ENCODE measurements around the gene AOX1.
"Not testable (repeated sequence)": the region's sequence is repeated elsewhere in the genome, so short reads cannot be mapped to it uniquely, and the experiment has no call there.

The AOX1 gene

DNA sequence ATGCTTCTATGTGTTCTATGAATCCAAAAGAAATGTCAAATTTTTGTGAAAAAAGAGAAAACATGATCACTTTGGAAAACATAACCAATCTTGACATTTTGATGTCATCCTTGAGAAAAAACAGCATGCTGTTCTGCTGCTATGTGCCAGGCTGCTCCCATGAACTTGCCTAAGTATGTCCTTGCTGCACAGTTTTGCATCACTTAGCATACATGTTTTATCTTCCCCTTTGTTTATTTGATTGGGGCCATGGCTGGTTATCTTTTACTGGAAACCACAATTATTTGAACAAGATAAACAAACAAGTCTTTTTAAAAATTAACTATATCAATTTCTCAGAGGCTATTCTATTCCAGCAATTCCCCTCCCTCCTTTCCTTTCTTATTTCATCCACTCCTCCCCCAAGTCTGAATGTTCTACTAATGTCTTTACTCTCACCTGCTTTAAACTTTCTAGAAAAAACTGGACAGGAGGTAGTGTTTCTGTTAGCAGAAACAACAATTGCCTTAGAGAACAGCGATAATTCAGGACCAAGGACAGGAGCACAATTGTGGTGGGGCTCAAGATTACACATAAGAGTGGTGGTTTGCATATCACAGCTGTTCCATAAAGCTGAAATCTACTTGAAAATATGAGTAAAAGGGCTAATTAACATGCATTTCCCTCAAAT lies 6.7 kb downstream of the AOX1 start:
- no peak overlapping the region for H3K27ac Mint-ChIP-seq
- H3K36me3 Mint-ChIP-seq, result no peaks in the 10 kb centered on the region
- no peaks in the 10 kb centered on the region for H3K4me1 Mint-ChIP-seq (ENCODE audit: low read depth)
- peaks cover 8% of the 10 kb centered on the region for H3K27me3 Mint-ChIP-seq
- no peak overlapping the region for H3K4me3 Mint-ChIP-seq
- H3K9me3 Mint-ChIP-seq (ENCODE audit: low read depth), result no peaks in the 10 kb centered on the region

DNA sequence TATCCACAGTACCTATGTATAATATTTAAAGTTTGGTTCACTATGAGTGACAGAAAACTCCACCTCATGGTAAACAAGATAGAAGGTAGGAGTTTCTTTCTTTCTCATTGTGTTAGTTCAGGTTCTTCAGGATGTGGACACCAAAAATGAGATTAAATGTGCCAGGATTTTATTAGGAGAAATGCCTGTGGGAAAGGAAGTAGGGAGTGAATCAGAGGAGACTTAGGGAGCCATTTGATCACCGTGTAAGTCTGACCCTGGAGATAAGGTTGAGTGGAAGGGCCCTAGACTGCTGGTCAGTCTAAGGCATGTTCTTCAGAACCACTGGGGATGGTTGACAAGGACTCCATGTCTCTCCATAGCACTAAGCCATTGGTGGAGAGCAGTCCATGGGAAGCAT lies 8.1 kb downstream of the AOX1 start:
- no peaks in the 10 kb centered on the region for H3K4me1 Mint-ChIP-seq (ENCODE audit: low read depth)
- H3K9me3 Mint-ChIP-seq (ENCODE audit: low read depth), result no peaks in the 10 kb centered on the region
- H3K36me3 Mint-ChIP-seq, result no peaks in the 10 kb centered on the region
- H3K27me3 Mint-ChIP-seq, result peaks cover 8% of the 10 kb centered on the region
- no peak overlapping the region for H3K4me3 Mint-ChIP-seq
- H3K27ac Mint-ChIP-seq, result no peak overlapping the region

DNA sequence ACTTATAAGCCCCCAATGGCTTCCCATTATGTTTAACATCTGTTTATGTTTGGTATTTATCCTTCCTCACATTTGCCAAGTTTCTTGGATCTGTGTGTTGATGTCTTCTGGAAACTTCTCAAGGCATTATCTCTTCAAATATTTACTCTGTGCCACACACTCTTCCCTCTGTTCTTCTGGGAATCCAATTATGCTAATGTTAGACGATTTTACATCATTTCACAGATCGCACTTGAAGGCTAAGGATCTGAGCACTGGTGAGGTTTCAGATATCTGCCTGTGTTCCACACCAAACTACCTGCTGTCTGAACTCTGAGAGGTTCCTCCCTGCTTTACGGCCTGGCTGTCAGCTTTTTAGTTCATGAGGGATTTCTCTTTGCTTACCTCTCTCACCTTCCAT lies 10.1 kb downstream of the AOX1 start:
- no peak overlapping the region for H3K4me3 Mint-ChIP-seq
- H3K9me3 Mint-ChIP-seq (ENCODE audit: low read depth), result no peaks in the 10 kb centered on the region
- no peaks in the 10 kb centered on the region for H3K4me1 Mint-ChIP-seq (ENCODE audit: low read depth)
- H3K36me3 Mint-ChIP-seq, result no peaks in the 10 kb centered on the region
- peaks cover 8% of the 10 kb centered on the region for H3K27me3 Mint-ChIP-seq
- H3K27ac Mint-ChIP-seq, result no peak overlapping the region

DNA sequence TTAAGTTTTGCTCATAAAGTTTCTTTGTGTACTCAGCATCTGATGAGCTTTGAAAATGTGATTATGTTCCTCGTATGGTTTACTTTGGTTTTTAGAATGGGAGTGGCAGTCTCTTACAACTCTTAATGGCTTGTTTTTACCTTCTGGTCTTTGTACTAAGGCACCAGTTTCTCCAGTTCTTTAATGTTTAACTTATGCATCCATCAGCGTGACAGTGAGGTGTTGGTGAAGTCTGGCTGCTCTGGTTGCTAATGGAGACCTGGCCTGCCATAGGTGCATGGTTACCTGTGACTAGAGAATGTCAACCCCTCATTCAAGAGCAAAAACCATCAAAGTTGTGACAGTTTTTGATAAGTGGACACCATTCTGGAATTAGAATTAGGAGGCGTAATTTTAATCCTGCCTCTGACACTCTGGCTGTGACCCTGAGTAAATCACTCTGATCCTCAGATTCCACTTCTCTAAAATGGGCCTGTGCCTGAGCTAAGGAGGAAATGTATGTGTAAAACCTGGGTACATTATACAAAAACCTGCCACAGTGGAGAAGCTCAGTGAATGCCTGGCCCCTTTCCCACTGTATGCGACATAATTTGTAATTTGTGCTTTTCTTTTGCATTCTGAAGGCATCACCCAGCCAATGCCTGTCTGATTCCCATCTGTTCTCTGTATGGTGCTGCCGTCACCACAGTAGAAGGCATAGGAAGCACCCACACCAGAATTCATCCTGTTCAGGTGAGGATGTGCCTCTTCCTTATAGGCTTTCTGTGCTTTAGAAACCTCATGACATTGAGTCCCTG lies 11.2 kb downstream of the AOX1 start:
- H3K4me1 Mint-ChIP-seq (ENCODE audit: low read depth), result no peaks in the 10 kb centered on the region
- H3K9me3 Mint-ChIP-seq (ENCODE audit: low read depth), result no peaks in the 10 kb centered on the region
- H3K27ac Mint-ChIP-seq, result no peak overlapping the region
- H3K4me3 Mint-ChIP-seq, result no peak overlapping the region
- peaks cover 6% of the 10 kb centered on the region for H3K27me3 Mint-ChIP-seq
- H3K36me3 Mint-ChIP-seq, result no peaks in the 10 kb centered on the region

DNA sequence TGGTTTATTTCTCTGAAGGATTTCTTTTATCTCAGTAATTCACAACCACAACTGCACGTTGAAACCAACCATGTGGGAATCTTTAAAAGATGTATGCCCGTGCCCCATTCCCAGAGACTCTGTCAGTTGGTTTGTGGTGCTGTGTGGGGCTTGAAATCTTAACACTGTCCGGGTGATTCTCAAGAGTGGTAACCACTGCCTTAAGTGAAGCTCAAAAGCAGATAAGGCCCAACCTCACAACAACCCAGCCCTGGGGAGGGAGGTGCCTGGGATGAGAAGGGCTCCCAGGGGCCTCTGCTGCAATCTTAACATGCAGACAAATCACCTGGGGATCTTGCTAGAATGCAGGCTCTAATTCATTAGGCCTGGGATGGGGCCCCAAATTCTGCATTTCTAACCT lies 13.4 kb downstream of the AOX1 start:
- Mint-ChIP-seq H3K36me3 (no peaks in the 10 kb centered on the region), H3K27me3 (peaks cover 5% of the 10 kb centered on the region), H3K4me3 (no peak overlapping the region), H3K27ac (no peak overlapping the region), H3K4me1 (ENCODE audit: low read depth) (no peaks in the 10 kb centered on the region), H3K9me3 (ENCODE audit: low read depth) (no peaks in the 10 kb centered on the region)

DNA sequence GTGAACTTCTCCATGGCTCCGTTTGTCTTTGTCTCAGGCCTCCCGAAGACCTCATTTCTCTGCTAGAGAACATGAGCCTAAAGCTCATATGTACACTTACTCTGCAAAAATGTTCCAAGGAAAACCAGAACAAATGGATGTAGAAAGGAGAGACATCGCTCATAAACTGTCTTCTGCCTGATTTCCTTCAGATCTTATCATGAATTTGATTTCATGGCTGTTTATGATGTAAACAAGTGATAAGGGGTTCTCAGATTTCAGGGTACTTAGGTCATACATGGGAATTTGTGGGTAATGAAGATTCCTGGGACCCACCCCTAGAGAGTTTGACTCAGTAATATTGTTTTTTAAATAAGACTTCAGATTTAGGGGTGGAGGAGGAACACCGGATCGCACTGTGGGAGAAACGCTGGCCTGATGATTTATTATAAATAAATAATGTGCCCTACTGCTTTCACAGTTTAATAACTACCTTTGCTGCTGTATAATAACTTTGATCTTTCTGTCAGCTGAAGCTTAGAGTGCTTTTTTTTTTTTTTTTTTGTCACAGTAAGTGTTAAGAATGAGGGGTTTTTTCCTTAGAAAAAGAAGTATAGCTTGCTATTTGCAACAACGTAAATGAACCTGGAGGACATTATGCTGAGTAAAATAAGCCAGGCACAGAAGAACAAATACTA lies 14.9 kb downstream of the AOX1 start:
- H3K9me3 Mint-ChIP-seq (ENCODE audit: low read depth), result no peaks in the 10 kb centered on the region
- H3K27me3 Mint-ChIP-seq, result peaks cover 3% of the 10 kb centered on the region
- H3K27ac Mint-ChIP-seq, result no peak overlapping the region
- no peaks in the 10 kb centered on the region for H3K36me3 Mint-ChIP-seq
- H3K4me3 Mint-ChIP-seq, result no peak overlapping the region
- H3K4me1 Mint-ChIP-seq (ENCODE audit: low read depth), result no peaks in the 10 kb centered on the region

DNA sequence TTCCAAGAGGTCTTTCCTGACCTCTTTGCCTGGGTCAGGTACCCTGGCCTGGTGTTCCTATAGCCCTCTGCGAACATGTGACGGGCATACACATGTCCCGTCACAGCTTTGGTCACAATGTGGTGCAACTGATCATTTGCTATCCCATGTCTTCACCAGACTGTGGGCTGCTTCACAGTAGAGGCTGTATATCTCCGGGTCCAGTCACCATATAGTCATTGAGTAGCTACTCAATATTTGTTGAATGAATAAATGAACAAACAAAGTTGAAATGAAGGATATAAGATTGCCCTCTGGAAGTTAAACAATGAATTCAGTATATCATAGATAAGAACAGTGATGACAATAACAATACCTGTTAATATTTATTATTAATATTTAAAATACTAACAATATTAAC lies 16.8 kb downstream of the AOX1 start:
- Mint-ChIP-seq H3K27ac (no peak overlapping the region), H3K4me3 (no peak overlapping the region), H3K36me3 (peaks cover 2% of the 10 kb centered on the region), H3K4me1 (ENCODE audit: low read depth) (no peaks in the 10 kb centered on the region), H3K9me3 (ENCODE audit: low read depth) (no peaks in the 10 kb centered on the region), H3K27me3 (no peaks in the 10 kb centered on the region)

DNA sequence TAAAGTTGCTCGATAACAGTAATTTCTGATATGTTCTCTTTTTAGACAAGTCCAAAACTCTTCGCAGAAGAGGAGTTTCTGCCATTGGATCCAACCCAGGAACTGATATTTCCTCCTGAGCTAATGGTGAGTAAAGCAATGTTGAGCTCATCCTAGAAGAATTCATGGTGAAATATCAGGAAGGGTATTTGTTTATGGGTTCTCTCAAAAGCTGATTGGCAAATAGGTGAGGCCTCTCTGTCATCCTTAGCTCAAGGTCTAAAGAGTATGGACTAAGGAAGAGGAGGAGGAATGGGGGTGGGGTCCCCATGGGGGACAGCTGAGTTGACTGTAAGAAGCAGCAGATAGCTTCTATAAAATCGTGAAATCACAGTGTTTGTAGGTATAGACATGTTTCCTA lies 18.2 kb downstream of the AOX1 start:
- Mint-ChIP-seq H3K36me3 (peaks cover 2% of the 10 kb centered on the region), H3K27ac (no peak overlapping the region), H3K27me3 (peaks cover 1% of the 10 kb centered on the region), H3K4me3 (no peak overlapping the region), H3K9me3 (ENCODE audit: low read depth) (no peaks in the 10 kb centered on the region), H3K4me1 (ENCODE audit: low read depth) (no peaks in the 10 kb centered on the region)

DNA sequence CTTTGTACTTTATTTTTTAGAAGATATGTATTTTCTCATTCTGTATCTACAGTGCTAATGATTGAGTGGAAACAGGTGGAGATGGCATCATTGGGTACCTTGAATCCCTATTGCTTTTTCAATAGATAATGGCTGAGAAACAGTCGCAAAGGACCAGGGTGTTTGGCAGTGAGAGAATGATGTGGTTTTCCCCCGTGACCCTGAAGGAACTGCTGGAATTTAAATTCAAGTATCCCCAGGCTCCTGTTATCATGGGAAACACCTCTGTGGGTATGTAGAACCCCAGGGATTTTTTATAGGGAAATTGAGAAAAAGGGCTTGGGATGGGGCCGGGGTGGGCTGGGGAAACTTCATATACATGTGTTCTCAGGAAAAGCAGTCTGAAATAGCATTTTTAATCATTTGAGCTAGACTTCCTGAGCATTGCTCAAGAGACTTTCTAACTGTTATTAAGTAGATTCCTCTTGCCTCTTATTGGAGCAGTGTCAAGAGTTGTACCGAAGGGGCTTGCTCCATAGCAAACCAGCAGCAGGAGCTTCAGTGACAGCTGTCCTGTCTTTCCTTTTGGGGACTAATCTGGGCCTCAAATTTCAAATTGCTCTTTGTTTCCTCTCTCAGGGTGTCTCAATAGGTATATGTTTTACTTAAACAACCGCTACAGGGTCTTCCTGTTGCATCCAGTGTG lies 18.9 kb downstream of the AOX1 start:
- no peak overlapping the region for H3K4me3 Mint-ChIP-seq
- no peaks in the 10 kb centered on the region for H3K4me1 Mint-ChIP-seq (ENCODE audit: low read depth)
- H3K36me3 Mint-ChIP-seq, result peaks cover 2% of the 10 kb centered on the region
- no peaks in the 10 kb centered on the region for H3K9me3 Mint-ChIP-seq (ENCODE audit: low read depth)
- H3K27ac Mint-ChIP-seq, result no peak overlapping the region
- H3K27me3 Mint-ChIP-seq, result peaks cover 3% of the 10 kb centered on the region

DNA sequence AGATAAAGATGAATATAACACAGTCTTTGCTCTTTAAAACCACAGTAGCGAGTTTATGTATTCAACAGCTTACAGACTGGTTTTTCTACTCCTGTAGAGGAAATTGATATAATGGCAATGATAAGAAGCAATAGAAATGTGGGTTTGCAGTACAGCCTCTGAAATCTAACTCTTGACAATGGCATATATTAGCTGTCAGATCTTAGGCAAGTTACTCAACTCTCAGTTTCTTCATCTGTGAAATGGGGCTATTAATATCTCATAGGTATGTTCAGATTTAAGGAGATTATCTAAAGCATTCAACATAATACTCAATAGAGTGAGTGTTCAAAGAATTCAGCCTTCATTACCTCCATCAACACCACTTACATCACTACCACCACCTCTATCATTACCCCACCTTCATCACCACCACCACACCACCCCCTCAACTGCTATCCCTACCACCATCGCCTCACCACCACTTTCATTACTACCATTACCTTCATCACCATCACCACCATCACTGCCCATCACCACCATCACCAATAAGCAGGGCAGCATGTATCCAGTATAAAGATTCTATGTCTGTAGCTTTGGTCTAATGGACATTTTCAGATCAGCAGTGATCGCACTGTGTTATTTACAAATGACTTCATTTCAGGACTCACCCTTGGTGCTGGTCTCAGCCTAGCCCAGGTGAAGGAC lies 22.7 kb downstream of the AOX1 start:
- Mint-ChIP-seq H3K4me3 (no peak overlapping the region), H3K9me3 (ENCODE audit: low read depth) (no peaks in the 10 kb centered on the region), H3K4me1 (ENCODE audit: low read depth) (no peaks in the 10 kb centered on the region), H3K27ac (no peak overlapping the region), H3K36me3 (peaks cover 2% of the 10 kb centered on the region), H3K27me3 (peaks cover 3% of the 10 kb centered on the region)

DNA sequence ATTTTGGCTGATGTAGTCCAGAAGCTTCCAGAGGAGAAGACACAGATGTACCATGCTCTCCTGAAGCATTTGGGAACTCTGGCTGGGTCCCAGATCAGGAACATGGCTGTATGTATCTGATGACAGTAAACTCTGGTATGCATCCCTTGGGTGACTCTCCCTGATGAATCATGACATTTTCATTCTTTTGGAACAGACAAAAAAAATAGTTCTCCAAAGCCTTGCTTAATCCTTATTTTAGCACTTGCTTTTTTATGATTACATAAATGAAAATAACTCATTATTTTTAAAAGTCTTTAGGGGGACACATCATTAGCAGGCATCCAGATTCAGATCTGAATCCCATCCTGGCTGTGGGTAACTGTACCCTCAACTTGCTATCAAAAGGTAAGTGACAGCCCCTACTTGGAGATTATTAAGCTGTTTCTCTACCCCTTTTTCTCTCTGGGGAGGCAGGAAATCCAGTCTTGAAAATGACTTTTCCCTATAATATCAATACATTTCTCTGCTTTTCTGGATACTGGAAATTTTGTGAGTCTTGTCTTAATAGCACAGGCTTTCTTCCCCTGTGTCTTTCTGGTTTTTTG lies 23.3 kb downstream of the AOX1 start:
- Mint-ChIP-seq H3K27me3 (peaks cover 3% of the 10 kb centered on the region), H3K4me1 (ENCODE audit: low read depth) (no peaks in the 10 kb centered on the region), H3K27ac (no peak overlapping the region), H3K9me3 (ENCODE audit: low read depth) (no peaks in the 10 kb centered on the region), H3K36me3 (peaks cover 2% of the 10 kb centered on the region), H3K4me3 (no peak overlapping the region)

DNA sequence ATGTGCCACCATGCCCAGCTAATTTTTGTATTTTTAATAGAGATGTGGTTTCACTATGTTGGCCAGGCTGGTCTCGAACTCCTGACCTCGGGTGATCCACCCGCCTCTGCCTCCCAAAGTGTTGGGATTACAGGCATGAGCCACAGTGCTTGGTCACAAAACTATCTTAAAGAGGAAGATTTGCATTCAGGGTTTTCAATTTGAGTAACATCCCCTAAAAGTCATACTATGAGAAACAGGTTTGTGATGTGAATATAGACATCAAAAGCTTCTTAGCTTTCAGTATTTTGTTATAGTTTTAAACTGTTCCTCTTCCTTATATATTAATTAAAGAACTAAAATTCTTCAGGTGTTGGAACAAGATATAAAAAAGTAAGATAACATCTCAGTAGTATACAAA lies 24.4 kb downstream of the AOX1 start:
- not testable (repeated sequence) for H3K9me3 Mint-ChIP-seq (ENCODE audit: low read depth); H3K27me3 Mint-ChIP-seq; H3K4me3 Mint-ChIP-seq; H3K4me1 Mint-ChIP-seq (ENCODE audit: low read depth); H3K27ac Mint-ChIP-seq; H3K36me3 Mint-ChIP-seq

DNA sequence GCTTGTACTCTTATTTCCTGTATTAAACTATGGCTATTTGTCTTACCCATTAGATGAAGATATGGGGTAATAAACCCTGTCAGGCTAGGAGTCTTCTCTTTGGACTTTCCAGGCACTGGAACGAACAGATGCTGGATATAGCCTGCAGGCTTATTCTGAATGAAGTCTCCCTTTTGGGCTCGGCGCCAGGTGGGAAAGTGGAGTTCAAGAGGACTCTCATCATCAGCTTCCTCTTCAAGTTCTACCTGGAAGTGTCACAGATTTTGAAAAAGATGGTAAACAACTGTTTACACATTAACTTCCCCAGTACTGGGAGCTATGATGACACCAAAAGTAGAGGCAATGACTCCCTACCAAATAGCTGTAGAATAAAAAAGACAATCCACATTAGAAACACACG lies 27.9 kb downstream of the AOX1 start:
- no peak overlapping the region for H3K27ac Mint-ChIP-seq
- H3K36me3 Mint-ChIP-seq, result no peaks in the 10 kb centered on the region
- H3K27me3 Mint-ChIP-seq, result peaks cover 10% of the 10 kb centered on the region
- H3K4me3 Mint-ChIP-seq, result no peak overlapping the region
- H3K9me3 Mint-ChIP-seq (ENCODE audit: low read depth), result no peaks in the 10 kb centered on the region
- H3K4me1 Mint-ChIP-seq (ENCODE audit: low read depth), result peaks cover 7% of the 10 kb centered on the region

DNA sequence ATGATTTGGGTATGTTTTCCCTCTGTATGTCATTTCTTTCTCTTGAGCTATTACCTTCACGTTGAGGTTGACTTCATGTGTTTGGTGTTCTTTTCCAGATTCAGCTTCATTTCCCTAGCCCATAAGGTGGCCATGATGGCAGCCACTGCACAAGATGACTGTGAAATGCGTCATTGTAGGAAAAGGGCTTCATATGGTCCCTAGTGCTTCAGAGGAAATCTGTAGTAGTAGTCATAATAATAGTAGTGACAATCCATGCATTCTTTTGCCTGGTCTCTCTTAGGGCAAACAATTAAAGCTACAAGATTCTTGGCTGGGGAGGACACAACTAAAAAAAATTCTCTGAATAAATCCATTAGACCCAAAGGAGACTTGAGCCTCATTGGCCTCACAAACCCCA lies 28.4 kb downstream of the AOX1 start:
- Mint-ChIP-seq H3K4me3 (no peak overlapping the region), H3K27me3 (peaks cover 10% of the 10 kb centered on the region), H3K9me3 (ENCODE audit: low read depth) (no peaks in the 10 kb centered on the region), H3K36me3 (no peaks in the 10 kb centered on the region), H3K27ac (no peak overlapping the region), H3K4me1 (ENCODE audit: low read depth) (peaks cover 9% of the 10 kb centered on the region)
